ENCODE data around the gene FOXE3.

The FOXE3 gene

DNA sequence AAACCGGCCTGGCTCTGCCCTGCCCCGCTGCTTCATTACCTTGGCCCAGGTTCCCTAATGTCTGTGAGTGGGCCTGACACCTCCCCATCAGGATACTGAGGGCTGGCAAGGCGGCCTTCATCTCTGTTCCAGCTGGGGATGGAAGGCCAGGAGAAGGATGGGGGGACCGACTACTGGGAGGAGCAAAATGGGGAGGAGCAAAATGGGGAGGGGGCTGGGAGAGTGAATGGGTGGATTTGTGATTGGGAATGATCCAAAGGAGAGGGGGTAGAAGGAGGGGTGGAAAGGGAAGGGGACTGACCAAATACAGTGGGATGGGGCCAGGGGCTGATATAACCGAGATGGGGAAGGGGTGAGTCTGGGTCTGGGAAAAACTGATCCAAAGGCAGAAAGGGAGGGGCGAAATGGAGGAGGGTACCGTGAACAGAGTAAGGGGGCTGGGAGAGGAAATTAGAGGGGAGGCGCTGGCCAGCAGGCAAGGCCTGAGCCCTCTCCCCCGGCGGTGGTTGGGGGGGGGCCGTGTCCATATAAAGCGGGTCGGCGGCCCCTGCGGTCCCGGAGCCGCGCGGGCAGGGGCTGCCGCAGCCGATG, at the start of gene FOXE3:
FOXE3 (plus strand) TSS at position 558 of the 591 bp plus-strand sequence; CDS start at position 589, 31 bp downstream.
- DNase-seq = no peak

DNA sequence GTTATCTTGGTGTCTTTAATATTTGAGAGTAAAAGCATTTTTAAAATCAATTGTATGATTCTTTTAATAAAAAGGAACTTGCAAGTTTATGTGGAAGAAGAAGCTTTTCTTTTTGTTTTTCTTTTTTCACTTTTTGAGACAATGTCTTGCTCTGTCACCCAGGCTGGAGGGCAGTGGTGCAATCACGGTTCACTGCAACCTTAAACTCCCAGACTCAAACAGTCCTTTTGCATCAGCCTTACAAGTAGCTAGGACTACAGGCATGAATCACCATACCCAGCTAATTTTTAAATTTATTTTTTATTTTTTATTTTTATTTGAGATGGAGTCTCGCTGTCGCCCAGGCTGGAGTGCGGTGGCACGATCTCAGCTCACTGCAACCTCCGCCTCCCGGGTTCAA, 48.4 kb upstream of the FOXE3 start:
- DNase-seq = no peak

DNA sequence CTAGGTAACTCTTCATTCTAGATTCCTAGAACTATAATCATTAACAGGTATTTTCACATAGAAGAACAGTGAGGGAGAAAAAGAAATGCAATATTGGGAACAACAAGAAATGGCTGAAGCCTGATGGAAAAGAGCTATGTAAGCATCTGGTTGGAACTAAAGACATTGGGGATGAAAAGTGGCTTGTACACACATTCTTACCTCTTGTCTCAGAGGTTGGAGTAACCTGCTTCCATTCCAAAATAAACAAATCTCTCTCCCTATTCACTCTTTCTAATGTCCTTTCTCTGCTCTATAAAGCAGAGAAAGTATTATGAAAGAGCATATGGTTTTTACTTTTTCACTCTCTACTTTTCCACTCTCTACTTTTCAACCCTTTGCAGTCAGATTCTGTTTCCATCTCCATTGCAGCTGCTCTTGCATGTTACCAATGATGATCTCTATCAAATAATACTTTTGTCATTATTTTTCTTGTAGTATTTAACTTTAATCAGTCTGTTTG, 45.0 kb upstream of the FOXE3 start:
- DNase-seq = peak; percentile 55

DNA sequence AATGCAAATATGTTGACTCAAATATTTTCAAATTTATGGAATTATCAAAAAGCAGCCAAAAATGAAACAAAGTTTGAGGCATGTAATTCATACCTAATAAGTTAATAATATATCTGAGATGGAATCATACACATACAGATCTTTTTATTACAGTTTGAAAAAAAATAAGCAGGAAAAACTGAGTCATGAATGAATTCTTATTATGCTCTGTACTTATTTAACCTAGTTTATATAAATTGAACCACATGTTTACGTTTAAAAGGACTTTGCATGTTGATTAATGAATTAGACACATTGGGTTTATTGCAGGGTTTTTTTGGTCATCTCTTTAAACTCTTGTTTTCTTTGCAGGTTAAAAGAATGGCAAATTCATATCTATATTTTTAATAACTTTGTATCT, 41.6 kb upstream of the FOXE3 start:
- DNase-seq = no peak

GRCh38 chr1:47378147-47378546, 37.9 kb upstream of the FOXE3 start:
- DNase-seq = no peak

- DNase-seq = no peak
These were observed 35.4 kb upstream of the FOXE3 start for GRCh38 chr1:47380699-47381098.

GRCh38 chr1:47382399-47382983, 33.6 kb upstream of the FOXE3 start:
- no peak for DNase-seq

GRCh38 chr1:47384083-47384482, 32.0 kb upstream of the FOXE3 start:
- no peak for DNase-seq

GRCh38 chr1:47385020-47385419, 31.1 kb upstream of the FOXE3 start:
- no peak for DNase-seq

- no peak for DNase-seq
These were observed 29.8 kb upstream of the FOXE3 start for GRCh38 chr1:47386268-47386667.

DNA sequence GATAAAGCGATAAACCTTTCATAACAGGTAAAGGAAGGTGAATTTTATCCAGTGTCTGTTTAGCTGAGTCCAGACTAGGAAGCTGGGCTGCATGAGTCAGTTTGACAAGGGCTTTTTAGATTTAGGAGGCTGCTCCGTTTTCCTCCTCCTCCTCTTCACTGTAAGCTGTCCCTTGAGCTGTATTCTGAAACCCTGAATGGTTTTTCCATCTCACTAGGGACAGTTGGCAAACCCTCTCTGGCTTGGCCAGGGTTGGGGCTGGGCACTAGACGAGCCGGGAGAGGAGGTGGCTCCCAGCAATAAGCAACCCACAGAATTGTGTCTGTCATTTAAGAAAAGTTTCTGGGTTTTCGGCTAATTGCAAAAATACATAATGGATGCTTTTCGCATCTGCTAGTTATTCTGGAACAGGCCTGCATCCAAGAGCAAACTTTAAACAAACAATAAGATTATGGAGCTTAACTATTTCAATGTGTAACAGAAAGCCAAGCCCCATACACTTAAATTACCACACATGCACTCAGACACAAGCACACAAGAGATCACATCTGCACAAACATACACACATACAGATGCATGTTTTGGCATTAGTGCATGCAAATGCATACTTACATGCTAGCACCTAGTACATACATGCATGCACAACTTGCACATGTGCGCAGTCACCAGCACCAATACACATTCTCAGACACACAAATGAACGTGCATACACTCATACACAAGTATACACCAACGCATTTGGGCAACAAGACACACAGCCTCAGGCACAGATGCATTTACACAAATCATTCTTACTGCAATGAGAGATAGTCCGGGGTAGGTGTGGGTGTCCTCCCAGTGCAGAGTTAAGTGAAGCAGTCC, 27.8 kb upstream of the FOXE3 start:
- no peak for DNase-seq

DNA sequence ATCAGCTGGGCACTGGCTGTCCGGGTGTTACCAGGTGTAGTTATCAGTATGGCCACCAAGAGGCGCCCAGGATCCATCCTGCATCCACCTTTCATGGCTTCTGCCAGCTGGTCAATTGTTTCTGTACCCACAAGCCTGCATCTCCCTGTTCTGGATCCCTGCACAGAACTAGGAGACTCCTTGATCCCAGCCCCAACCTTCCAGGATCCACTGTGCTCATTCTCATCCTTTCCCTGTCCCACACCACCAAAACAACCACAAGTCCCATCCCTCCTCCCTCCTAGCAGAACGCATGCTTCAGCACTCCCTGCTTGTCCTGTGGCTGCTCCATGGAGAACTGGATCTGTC, 27.2 kb upstream of the FOXE3 start:
- peak; percentile 66 for DNase-seq

DNA sequence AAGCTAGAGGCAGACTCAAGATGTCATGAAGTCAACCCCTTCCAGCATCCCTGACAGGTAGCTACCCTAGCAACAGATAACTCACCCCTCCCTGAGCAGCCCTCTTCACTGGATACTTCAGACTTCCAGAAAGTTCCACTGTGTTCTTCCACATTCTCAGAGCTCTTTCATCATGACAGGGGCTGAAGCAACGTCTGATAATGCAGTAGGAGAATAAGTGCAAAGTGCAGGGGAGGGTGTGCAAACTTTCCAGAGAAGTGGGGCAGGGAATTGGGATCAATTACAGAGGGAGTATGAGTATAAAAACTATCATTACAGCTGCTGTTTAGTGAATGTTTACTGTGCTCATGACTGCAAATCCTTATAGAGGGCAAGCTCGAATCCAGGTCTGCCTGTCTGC, 26.4 kb upstream of the FOXE3 start:
- no peak for DNase-seq

- DNase-seq = no peak
These were observed 25.2 kb upstream of the FOXE3 start for GRCh38 chr1:47390843-47391242.

DNA sequence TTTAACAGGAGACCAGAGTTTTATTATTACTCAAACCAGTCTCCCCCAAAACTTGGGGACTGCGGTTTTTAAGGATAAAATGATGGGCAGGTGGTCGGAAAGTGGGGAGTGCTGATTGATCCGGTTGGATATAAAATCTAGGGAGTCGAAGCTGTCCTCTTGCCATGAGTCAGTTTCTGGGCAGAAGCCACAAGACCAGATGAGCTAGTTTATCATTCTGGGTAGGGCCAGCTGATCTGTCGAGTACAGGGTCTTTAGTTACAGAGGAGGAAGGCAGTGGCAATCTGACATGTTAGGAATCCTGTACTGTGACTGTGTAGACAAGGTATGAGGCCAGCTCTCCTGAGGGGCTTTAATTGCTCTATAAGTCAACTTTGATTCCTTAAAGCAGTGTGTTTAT, 22.9 kb upstream of the FOXE3 start:
- no peak for DNase-seq

DNA sequence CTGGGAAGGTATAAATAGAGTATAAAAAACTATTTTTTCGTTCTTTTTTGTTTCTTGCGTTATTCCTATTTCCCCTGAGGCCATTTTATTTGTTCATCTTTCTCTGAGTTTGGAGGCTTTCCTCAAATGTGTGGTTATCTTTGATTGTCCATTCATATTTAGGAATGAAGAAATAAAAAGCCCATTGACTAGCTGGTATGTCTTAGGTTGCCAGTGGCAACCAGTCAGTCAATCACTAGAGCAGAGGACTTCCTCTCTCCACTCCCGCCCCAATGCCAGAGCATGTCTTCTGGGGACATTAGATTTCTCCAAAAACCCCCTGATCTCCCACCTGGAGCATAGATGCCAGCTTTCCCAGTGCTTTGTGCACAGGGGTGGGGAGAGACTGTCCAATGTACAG, 20.7 kb upstream of the FOXE3 start:
- DNase-seq = no peak

DNA sequence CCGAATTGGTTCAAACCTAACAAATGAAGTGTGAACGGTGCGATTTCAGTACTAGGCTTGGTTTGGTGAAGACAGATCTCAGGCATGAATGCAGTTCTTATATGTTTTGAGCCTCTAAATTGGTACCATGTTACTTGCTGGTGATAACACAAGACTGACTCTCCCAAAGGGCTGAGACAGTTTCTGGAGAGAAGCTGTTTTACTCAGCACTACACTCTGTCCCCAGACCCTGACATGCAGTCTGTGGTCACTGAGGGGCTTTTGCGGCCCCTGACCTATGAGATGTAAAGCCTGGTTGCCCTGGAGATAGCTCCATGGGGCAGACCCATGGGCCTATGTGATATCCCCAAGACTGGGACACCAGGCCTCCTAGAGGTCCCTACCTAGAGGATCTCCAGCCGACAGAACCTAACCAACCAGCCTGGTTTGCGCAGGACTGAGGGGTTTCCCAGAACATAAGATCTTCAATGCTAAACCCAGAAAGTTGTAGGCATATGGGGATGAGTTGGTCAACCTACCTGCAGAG, 19.4 kb upstream of the FOXE3 start:
- no peak for DNase-seq

DNA sequence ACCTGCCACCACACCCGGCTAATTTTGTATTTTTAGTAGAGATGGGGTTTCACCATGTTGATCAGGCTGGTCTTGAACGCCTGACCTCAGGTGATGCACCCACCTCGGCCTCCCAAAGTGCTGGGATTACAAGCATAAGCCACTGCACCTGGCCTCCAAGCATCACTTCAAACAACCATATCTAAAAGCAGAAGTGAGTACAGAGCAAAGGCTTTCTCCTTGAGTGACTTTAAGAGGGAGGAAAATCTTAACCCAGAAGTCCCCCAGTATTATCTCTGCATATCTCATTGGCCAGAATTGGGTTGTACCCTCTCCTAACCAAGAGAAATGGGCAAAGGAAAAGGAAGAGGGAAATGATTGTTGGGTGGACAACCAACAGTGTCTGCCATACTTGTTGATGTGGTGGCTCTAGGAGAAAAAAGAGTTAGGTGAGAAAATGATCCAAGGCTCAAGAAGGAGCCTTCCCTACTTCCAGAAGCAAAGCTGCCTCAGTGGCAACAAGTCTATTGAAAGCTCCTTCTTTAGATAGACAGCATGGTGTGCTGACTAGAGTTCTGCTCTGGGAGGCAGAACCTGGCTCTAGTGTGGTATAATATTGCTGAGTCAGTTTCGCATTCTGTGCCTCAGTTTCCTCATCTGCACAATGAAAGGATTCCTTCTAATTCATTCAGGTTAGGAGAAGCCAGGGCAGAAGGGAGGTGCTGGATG, 16.8 kb upstream of the FOXE3 start:
- DNase-seq = no peak

- DNase-seq = no peak
These were observed 16.3 kb upstream of the FOXE3 start for GRCh38 chr1:47399846-47400155.

DNA sequence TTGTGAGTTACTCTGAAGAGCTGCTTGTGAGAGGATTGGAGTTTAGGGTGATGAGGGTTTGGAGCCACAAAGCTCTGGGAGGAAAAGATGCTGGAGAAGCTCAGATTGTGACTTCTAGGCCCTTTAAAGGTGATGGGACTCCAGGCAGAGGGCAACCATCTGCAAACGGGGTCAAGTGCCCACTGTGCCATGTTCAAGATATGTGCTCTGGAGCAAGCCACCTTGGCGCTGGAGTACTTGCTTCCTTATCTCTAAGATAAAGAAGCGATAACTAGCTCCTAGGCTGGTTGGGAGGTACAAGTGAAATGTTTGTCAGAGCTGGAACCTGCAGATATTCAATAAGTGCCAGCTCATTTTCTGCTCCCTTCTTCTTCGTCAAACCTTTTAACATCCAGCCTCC, 14.3 kb upstream of the FOXE3 start:
- no peak for DNase-seq

DNA sequence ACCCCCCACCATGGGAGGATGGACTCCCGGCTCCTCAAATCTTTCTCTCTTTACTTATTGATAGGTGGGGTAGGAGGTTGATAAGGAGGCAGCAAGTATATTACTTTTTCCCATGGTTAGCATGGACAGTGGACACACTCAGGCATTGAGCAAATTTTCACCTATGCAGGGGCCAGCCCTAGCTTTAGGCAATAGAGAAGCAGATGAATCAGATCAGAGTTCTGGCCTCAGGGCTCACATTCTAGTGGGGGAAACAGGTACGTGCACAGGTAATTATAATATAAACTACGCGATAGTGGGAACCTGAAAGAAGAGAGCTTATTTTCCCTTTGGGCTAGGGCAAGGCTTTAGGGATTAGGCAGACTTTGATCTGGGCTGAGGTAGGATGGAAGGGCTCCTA, 13.5 kb upstream of the FOXE3 start:
- DNase-seq = no peak

GRCh38 chr1:47403321-47403910, 12.7 kb upstream of the FOXE3 start:
- DNase-seq = no peak

- no peak for DNase-seq
These were observed 10.4 kb upstream of the FOXE3 start for GRCh38 chr1:47405697-47406096.
